RWPE1 (cell line): Measurements from ENCODE around the gene SMCO2.

ENCODE experiments used
- CTCF ChIA-PET: fragments of 350-600 bp; sonication (Branson Sonifier 250); formaldehyde crosslinking; extraction: SDS; loops from one replicate; lab custom pipeline; 2021; lab: Yijun Ruan, JAX
- POLR2A ChIA-PET: fragments of 400-600 bp; formaldehyde crosslinking; extraction: SDS; loops from one replicate; lab custom pipeline; 2020; ENCODE audit warnings: antibody characterized with exemption; ENCODE audit not compliant: low non-redundant PET; lab: Yijun Ruan, JAX
- DNase-seq: peaks from one replicate; pipeline ENCODE4 v3.0.0; 2012; ENCODE audit warnings: low spot score
- H3K27ac ChIP-seq: fragments of 450-650 bp; 2 replicates; pipeline ENCODE4 v1.5.1; 2017
- TF ChIP-seq, protein P1 (sequence below): fragments of 450-650 bp; conservative IDR thresholded peaks from 2 replicates; pipeline ENCODE4 v1.5.1; 2017; ENCODE audit warnings: low read depth, mild to moderate bottlenecking

The SMCO2 gene

GRCh38 chr12:27468241-27468640 is 21.7 kb downstream of the SMCO2 start:
- no peak overlapping the region for H3K27ac ChIP-seq
- ChIA-PET POLR2A (no interaction called here), CTCF (no interaction called here)
- TF ChIP-seq, protein P1, sequence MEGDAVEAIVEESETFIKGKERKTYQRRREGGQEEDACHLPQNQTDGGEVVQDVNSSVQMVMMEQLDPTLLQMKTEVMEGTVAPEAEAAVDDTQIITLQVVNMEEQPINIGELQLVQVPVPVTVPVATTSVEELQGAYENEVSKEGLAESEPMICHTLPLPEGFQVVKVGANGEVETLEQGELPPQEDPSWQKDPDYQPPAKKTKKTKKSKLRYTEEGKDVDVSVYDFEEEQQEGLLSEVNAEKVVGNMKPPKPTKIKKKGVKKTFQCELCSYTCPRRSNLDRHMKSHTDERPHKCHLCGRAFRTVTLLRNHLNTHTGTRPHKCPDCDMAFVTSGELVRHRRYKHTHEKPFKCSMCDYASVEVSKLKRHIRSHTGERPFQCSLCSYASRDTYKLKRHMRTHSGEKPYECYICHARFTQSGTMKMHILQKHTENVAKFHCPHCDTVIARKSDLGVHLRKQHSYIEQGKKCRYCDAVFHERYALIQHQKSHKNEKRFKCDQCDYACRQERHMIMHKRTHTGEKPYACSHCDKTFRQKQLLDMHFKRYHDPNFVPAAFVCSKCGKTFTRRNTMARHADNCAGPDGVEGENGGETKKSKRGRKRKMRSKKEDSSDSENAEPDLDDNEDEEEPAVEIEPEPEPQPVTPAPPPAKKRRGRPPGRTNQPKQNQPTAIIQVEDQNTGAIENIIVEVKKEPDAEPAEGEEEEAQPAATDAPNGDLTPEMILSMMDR: no peak
- DNase-seq: no peak

- CTCF ChIA-PET: no interaction called here
- DNase-seq: no peak
- H3K27ac ChIP-seq: no peak overlapping the region
- POLR2A ChIA-PET: no interaction called here
- TF ChIP-seq, protein P1: no peak
Measured at GRCh38 chr12:27469176-27469736, 22.7 kb downstream of the SMCO2 start.

DNA sequence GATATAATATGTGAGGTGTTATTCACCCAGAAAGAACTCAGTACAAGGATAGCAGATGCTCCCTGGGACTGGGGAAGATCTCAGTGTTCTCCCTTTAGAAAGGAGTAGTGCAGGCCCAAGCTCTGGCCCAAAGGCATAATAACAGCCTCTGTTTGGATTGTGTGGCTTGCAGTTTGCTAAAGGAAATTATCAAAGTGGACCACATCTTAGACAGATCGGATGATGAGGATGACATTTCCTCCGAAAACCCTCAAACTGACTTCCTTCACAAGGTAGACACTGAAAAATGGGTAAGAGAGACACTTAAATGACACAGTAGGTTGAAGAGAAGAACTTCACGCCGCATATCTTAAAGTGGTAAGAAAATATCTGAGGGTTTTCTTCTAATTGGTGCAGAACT is 26.1 kb downstream of the SMCO2 start:
- DNase-seq: no peak
- TF ChIP-seq, protein P1: no peak
- H3K27ac ChIP-seq: no peak overlapping the region
- ChIA-PET POLR2A (no interaction called here), CTCF (no interaction called here)

GRCh38 chr12:27474344-27474743 is 27.8 kb downstream of the SMCO2 start:
- H3K27ac ChIP-seq: no peak overlapping the region
- TF ChIP-seq, protein P1: no peak
- ChIA-PET CTCF (no interaction called here), POLR2A (no interaction called here)
- peak; percentile 27 for DNase-seq

GRCh38 chr12:27477049-27477448 is 30.5 kb downstream of the SMCO2 start:
- CTCF ChIA-PET: interaction anchor here (0.6 kb wide), 1 partner anchor 121 kb away, joined by 4 read pairs; no protein-coding TSS in a partner anchor
- no peak for DNase-seq
- no peak overlapping the region for H3K27ac ChIP-seq
- TF ChIP-seq, protein P1: no peak
- POLR2A ChIA-PET: no interaction called here

DNA sequence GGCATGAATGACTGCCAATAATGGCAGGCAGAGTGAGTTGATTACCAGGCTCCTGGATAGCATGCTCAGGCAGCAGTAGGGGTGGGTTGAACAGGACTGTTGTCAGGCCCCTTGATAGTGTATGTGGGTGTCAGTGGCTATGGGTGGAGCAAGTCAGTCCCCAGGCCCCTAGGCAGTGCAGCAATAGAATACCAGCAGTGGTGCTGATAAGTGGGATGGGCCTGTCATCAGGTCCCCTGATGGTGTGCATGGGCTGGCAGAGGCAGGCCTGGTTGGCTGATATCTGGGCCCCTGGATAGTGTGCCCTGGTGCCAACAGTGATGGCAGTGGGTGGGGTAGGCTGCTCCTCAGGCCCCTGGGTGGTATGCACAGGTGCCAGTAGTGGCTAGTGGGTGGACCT is 32.4 kb downstream of the SMCO2 start:
- CTCF ChIA-PET: no interaction called here
- POLR2A ChIA-PET: no interaction called here
- no peak for DNase-seq
- H3K27ac ChIP-seq: no peak overlapping the region
- TF ChIP-seq, protein P1: no peak
